ENCODE results near the gene DCHS1.

GRCh38 chr11:6616596-6617250 lies 38.9 kb downstream of the DCHS1 start:
- TF ChIP-seq CTCF (IDR thresholded peaks at IDR 0.05 in 8 of 11, conservative IDR thresholded peaks at IDR 0.05 in 3 of 11) (no peak), POLR2AphosphoS5 (IDR thresholded peaks at IDR 0.05) (no peak)

Measured in spleen (tissue), 7 donors.